ENCODE results near the gene ZNF619. TPM values are rescaled to one million over a fixed set of nuclear protein-coding genes. Genes with fewer than 3 reads are reported as not detected.
A peak's percentile ranks its signal among the peaks of the same experiment; 100 is the strongest.

The ZNF619 gene
- total RNA-seq, 1 donor from 2014 or later: 3.2 TPM

DNA sequence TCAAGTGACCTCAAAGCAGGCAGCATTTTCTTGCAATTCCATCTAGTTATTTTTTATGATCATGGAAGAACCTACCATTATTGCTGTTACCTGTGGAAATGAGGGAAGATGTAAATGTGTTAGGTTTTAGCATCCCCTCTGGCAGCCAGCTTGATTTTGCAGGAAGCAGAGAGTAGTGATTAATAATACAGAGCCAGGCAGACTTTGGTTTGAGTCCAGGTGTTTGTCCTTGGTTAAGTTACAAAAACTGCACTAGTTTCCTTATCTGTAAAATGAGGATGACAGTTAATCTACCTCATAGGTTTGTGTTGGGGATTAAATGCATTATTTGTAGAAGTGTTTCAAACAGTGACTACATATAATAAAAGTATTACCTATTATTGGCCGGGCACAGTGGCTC, 41.1 kb downstream of the ZNF619 start:
- H3K27ac ChIP-seq: no peak overlapping the region
- H3K9me3 ChIP-seq: no peaks in the 10 kb centered on the region
- TF ChIP-seq POLR2AphosphoS5 (IDR thresholded peaks at IDR 0.05; ENCODE audit: insufficient read depth in 1 of 2, low read depth in 1 of 2): no peak
- TF ChIP-seq, protein P1, sequence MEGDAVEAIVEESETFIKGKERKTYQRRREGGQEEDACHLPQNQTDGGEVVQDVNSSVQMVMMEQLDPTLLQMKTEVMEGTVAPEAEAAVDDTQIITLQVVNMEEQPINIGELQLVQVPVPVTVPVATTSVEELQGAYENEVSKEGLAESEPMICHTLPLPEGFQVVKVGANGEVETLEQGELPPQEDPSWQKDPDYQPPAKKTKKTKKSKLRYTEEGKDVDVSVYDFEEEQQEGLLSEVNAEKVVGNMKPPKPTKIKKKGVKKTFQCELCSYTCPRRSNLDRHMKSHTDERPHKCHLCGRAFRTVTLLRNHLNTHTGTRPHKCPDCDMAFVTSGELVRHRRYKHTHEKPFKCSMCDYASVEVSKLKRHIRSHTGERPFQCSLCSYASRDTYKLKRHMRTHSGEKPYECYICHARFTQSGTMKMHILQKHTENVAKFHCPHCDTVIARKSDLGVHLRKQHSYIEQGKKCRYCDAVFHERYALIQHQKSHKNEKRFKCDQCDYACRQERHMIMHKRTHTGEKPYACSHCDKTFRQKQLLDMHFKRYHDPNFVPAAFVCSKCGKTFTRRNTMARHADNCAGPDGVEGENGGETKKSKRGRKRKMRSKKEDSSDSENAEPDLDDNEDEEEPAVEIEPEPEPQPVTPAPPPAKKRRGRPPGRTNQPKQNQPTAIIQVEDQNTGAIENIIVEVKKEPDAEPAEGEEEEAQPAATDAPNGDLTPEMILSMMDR (IDR thresholded peaks at IDR 0.05): no peak
- TF ChIP-seq POLR2A (IDR thresholded peaks at IDR 0.05): no peak
- no peaks in the 10 kb centered on the region for H3K36me3 ChIP-seq
- H3K4me3 ChIP-seq: no peak overlapping the region
- no peaks in the 10 kb centered on the region for H3K27me3 ChIP-seq
- no peak for DNase-seq (ENCODE audit: extremely low spot score in 2 of 2)
- intact Hi-C loops (cut with DNase I): no loop called here
- H3K4me1 ChIP-seq: no peaks in the 10 kb centered on the region

DNA sequence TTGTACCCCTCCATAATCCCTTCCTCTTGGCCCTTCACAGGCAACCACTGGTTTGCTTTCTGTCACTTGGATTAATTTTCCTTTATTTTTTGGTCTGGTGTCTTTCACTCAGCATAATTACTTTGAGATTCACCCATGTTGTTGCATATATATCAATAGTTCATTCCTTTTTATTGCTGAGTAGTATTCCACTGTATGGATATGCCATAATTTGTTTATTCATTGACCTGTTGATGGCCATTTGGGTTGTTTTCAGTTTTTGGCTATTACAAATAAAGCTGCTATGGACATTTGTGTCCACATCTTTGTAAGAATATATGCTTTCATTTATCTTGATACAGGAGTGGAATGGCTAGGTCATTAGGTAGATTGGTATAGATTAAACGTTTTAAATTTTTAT, 41.9 kb downstream of the ZNF619 start:
- TF ChIP-seq POLR2AphosphoS5 (IDR thresholded peaks at IDR 0.05; ENCODE audit: insufficient read depth in 1 of 2, low read depth in 1 of 2): no peak
- TF ChIP-seq, protein P1 (IDR thresholded peaks at IDR 0.05): no peak
- TF ChIP-seq POLR2A (IDR thresholded peaks at IDR 0.05): no peak
- no peak for DNase-seq (ENCODE audit: extremely low spot score in 2 of 2)
- no peaks in the 10 kb centered on the region for H3K9me3 ChIP-seq
- intact Hi-C loops (cut with DNase I): no loop called here
- H3K36me3 ChIP-seq: no peaks in the 10 kb centered on the region
- peaks cover 1% of the 10 kb centered on the region for H3K4me1 ChIP-seq
- no peak overlapping the region for H3K27ac ChIP-seq
- no peaks in the 10 kb centered on the region for H3K27me3 ChIP-seq
- H3K4me3 ChIP-seq: no peak overlapping the region

DNA sequence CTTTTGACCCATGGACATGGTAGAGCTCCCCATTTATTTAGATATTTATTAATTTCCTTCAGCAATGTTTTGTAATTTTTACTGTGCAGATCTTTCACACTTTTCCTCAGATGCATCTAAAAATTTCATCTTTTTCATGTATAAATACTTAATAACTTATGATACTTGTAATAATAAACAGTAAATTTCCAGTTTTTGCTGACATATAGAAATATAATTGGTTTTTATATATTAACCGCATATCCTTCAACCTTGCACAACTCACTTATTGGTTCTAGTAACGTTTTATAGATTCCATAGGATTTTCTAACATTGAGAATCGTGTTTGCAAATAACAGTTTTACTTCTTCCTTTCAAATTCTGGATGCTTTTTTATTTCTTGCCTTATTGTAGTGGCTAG, 44.3 kb downstream of the ZNF619 start:
- no peak overlapping the region for H3K27ac ChIP-seq
- DNase-seq (ENCODE audit: extremely low spot score in 2 of 2): no peak
- TF ChIP-seq, protein P1 (IDR thresholded peaks at IDR 0.05): no peak
- no peak for TF ChIP-seq POLR2A (IDR thresholded peaks at IDR 0.05)
- TF ChIP-seq POLR2AphosphoS5 (IDR thresholded peaks at IDR 0.05; ENCODE audit: insufficient read depth in 1 of 2, low read depth in 1 of 2): no peak
- intact Hi-C loops (cut with DNase I): no loop called here
- H3K4me1 ChIP-seq: peaks cover 20% of the 10 kb centered on the region
- H3K4me3 ChIP-seq: no peak overlapping the region
- H3K27me3 ChIP-seq: no peaks in the 10 kb centered on the region
- no peaks in the 10 kb centered on the region for H3K9me3 ChIP-seq
- no peaks in the 10 kb centered on the region for H3K36me3 ChIP-seq

DNA sequence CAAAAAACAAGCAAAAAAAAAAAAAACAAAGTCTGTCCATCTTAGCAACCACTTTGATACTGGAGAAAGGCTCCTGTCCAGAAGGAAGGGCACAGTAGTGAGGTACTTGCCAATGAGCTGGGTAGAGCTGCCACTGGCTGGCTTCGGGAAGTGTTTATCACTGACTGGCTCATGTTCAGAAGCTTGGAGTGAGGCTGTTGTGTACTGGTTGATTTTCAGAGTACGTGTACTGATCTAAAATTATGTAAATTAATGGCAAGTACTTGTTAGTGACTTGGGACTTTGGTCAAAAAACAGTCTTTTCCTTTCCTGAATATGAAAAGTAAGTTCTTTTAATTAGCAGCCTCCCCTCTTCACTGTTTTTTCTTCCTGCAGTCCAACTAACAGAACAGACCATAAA, 46.9 kb downstream of the ZNF619 start:
- Histone ChIP-seq H3K36me3 (peaks cover 0 to 2% of the 10 kb centered on the region in 2 donors), H3K27ac (peak overlapping the region; percentile 85), H3K27me3 (no peaks in the 10 kb centered on the region), H3K4me1 (peaks cover 21% of the 10 kb centered on the region), H3K4me3 (peak overlapping the region in 1 of 2 donors; percentile 60), H3K9me3 (no peaks in the 10 kb centered on the region)
- TF ChIP-seq, protein P1 (IDR thresholded peaks at IDR 0.05): no peak
- DNase-seq (ENCODE audit: extremely low spot score in 2 of 2): no peak
- intact Hi-C loops (cut with DNase I): no loop called here

DNA sequence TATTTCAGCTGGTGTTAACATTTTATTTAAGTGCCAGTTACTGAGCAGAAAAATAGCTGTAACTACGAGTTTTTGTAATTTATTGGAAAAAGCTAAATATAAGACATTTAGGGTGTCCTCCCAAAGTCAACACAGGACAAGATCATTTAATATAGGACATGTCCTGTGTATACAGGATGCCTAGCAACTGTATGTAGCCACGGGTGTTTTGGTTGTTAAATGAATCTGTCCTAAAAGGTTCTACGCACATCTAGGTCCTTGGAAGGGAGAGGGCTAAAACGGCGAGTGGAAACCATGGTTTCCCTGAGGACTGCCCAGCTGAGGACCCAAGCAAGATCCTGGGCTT, 47.3 kb downstream of the ZNF619 start:
- H3K9me3 ChIP-seq: no peaks in the 10 kb centered on the region
- H3K36me3 ChIP-seq: peaks cover 0 to 6% of the 10 kb centered on the region in 2 donors
- no peak for DNase-seq (ENCODE audit: extremely low spot score in 2 of 2)
- peaks cover 21% of the 10 kb centered on the region for H3K4me1 ChIP-seq
- intact Hi-C loops (cut with DNase I): no loop called here
- no peaks in the 10 kb centered on the region for H3K27me3 ChIP-seq
- H3K4me3 ChIP-seq: peak overlapping the region; percentile 60 to 87
- TF ChIP-seq, protein P1 (IDR thresholded peaks at IDR 0.05): no peak
- TF ChIP-seq POLR2AphosphoS5 (IDR thresholded peaks at IDR 0.05; ENCODE audit: insufficient read depth in 1 of 2, low read depth in 1 of 2): no peak
- TF ChIP-seq POLR2A (IDR thresholded peaks at IDR 0.05): no peak
- H3K27ac ChIP-seq: peak overlapping the region; percentile 85

Measured in vagina (tissue), 2 donors.